Measurements from ENCODE around the gene HCFC1R1. TPM values are rescaled to one million over a fixed set of nuclear protein-coding genes. Genes with fewer than 3 reads are reported as not detected.

The HCFC1R1 gene
- total RNA-seq, 1 experiment from 2014 or later, result 76.0 TPM

GRCh38 chr16:3050487-3050886, 26.7 kb upstream of the HCFC1R1 start (continued):
- TF ChIP-seq ZNF532 (CRISPR knock-in tag; IDR thresholded peaks at IDR 0.05; ENCODE audit: borderline replicate concordance), result no peak
- TF ChIP-seq NFE2L1 (CRISPR knock-in tag; IDR thresholded peaks at IDR 0.05), result no peak
- TF ChIP-seq KAT7 (CRISPR knock-in tag; IDR thresholded peaks at IDR 0.05; ENCODE audit: borderline replicate concordance), result no peak
- no peak for TF ChIP-seq JAZF1 (CRISPR knock-in tag; IDR thresholded peaks at IDR 0.05)
- TF ChIP-seq RELA (CRISPR knock-in tag; IDR thresholded peaks at IDR 0.05; ENCODE audit: borderline replicate concordance), result no peak

GRCh38 chr16:3049921-3050481, 26.3 kb upstream of the HCFC1R1 start:
- peaks cover 18% of the 10 kb centered on the region for H3K36me3 Mint-ChIP-seq
- H3K9me3 Mint-ChIP-seq, result 0 out of 2 replicates have a peak, but pooled peaks cover 6% of the 10 kb centered on the region
- no peak for ATAC-seq
- H3K4me1 Mint-ChIP-seq, result peaks cover 14% of the 10 kb centered on the region; the same call in 1 of the 2 replicates
- TF ChIP-seq, protein P1, sequence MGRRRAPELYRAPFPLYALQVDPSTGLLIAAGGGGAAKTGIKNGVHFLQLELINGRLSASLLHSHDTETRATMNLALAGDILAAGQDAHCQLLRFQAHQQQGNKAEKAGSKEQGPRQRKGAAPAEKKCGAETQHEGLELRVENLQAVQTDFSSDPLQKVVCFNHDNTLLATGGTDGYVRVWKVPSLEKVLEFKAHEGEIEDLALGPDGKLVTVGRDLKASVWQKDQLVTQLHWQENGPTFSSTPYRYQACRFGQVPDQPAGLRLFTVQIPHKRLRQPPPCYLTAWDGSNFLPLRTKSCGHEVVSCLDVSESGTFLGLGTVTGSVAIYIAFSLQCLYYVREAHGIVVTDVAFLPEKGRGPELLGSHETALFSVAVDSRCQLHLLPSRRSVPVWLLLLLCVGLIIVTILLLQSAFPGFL (CRISPR knock-in tag; IDR thresholded peaks at IDR 0.05; ENCODE audit: borderline replicate concordance), result no peak
- TF ChIP-seq GABPB1 (CRISPR knock-in tag; IDR thresholded peaks at IDR 0.05) (no peak), FOXJ3 (CRISPR knock-in tag; IDR thresholded peaks at IDR 0.05; ENCODE audit: borderline replicate concordance) (no peak), FOXK1 (CRISPR knock-in tag; IDR thresholded peaks at IDR 0.05) (no peak), ZNF232 (CRISPR knock-in tag; IDR thresholded peaks at IDR 0.05) (no peak), ZNF138 (CRISPR knock-in tag; conservative IDR thresholded peaks at IDR 0.05) (no peak), RORB (CRISPR knock-in tag; IDR thresholded peaks at IDR 0.05) (no peak), AFF4 (CRISPR knock-in tag; IDR thresholded peaks at IDR 0.05; ENCODE audit: borderline replicate concordance) (no peak), ZMAT4 (CRISPR knock-in tag; IDR thresholded peaks at IDR 0.05) (no peak), ZBTB21 (CRISPR knock-in tag; IDR thresholded peaks at IDR 0.05; ENCODE audit: borderline replicate concordance) (no peak), MYBL2 (CRISPR knock-in tag; IDR thresholded peaks at IDR 0.05) (no peak), JUN (CRISPR knock-in tag; IDR thresholded peaks at IDR 0.05) (no peak)
- TF ChIP-seq, protein P2, sequence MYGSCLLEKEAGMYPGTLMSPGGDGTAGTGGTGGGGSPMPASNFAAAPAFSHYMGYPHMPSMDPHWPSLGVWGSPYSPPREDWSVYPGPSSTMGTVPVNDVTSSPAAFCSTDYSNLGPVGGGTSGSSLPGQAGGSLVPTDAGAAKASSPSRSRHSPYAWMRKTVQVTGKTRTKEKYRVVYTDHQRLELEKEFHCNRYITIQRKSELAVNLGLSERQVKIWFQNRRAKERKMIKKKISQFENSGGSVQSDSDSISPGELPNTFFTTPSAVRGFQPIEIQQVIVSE (CRISPR knock-in tag; IDR thresholded peaks at IDR 0.05; ENCODE audit: borderline replicate concordance), result no peak
- TF ChIP-seq, protein P3, sequence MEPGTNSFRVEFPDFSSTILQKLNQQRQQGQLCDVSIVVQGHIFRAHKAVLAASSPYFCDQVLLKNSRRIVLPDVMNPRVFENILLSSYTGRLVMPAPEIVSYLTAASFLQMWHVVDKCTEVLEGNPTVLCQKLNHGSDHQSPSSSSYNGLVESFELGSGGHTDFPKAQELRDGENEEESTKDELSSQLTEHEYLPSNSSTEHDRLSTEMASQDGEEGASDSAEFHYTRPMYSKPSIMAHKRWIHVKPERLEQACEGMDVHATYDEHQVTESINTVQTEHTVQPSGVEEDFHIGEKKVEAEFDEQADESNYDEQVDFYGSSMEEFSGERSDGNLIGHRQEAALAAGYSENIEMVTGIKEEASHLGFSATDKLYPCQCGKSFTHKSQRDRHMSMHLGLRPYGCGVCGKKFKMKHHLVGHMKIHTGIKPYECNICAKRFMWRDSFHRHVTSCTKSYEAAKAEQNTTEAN (CRISPR knock-in tag; IDR thresholded peaks at IDR 0.05), result no peak
- TF ChIP-seq, protein P4, sequence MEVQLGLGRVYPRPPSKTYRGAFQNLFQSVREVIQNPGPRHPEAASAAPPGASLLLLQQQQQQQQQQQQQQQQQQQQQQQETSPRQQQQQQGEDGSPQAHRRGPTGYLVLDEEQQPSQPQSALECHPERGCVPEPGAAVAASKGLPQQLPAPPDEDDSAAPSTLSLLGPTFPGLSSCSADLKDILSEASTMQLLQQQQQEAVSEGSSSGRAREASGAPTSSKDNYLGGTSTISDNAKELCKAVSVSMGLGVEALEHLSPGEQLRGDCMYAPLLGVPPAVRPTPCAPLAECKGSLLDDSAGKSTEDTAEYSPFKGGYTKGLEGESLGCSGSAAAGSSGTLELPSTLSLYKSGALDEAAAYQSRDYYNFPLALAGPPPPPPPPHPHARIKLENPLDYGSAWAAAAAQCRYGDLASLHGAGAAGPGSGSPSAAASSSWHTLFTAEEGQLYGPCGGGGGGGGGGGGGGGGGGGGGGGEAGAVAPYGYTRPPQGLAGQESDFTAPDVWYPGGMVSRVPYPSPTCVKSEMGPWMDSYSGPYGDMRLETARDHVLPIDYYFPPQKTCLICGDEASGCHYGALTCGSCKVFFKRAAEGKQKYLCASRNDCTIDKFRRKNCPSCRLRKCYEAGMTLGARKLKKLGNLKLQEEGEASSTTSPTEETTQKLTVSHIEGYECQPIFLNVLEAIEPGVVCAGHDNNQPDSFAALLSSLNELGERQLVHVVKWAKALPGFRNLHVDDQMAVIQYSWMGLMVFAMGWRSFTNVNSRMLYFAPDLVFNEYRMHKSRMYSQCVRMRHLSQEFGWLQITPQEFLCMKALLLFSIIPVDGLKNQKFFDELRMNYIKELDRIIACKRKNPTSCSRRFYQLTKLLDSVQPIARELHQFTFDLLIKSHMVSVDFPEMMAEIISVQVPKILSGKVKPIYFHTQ (CRISPR knock-in tag; IDR thresholded peaks at IDR 0.05), result no peak
- no peak overlapping the region for H3K4me3 Mint-ChIP-seq
- ChIA-PET CTCF (interaction anchor here (0.7 to 5.8 kb wide), 3 partner anchors 9 to 22 kb away, joined by 7 to 86 read pairs (median 59); no protein-coding TSS in a partner anchor), POLR2A (no interaction called here)
- H3K27ac Mint-ChIP-seq, result no peak overlapping the region
- no peak for DNase-seq (ENCODE audit: low spot score)
- H3K27me3 Mint-ChIP-seq (ENCODE audit: low read depth), result peaks cover 28% of the 10 kb centered on the region
